ENCODE results near the gene MBD3.

DNA sequence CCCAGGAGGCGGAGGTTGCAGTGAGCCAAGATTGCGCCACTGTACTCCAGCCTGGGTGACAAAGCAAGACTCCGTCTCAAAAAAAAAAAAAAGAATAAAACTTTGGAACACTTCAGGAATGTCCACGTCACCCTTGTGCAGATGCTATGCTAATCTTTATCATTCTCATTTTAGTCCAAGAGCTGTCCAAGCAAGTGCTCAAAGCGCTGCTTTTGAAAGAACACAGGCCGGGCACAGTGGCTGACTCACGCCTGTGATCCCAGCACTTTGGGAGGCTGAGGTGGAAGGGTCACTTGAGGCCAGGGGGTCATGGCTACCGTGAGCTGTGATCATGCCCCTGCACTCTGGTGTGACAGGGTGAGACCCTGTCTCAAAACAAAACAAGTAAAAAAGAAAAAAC, 23.7 kb upstream of the MBD3 start:
- TF ChIP-seq, protein P1, sequence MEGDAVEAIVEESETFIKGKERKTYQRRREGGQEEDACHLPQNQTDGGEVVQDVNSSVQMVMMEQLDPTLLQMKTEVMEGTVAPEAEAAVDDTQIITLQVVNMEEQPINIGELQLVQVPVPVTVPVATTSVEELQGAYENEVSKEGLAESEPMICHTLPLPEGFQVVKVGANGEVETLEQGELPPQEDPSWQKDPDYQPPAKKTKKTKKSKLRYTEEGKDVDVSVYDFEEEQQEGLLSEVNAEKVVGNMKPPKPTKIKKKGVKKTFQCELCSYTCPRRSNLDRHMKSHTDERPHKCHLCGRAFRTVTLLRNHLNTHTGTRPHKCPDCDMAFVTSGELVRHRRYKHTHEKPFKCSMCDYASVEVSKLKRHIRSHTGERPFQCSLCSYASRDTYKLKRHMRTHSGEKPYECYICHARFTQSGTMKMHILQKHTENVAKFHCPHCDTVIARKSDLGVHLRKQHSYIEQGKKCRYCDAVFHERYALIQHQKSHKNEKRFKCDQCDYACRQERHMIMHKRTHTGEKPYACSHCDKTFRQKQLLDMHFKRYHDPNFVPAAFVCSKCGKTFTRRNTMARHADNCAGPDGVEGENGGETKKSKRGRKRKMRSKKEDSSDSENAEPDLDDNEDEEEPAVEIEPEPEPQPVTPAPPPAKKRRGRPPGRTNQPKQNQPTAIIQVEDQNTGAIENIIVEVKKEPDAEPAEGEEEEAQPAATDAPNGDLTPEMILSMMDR (conservative IDR thresholded peaks at IDR 0.05; ENCODE audit: low read depth in 2 of 2) = no peak
- TF ChIP-seq POLR2AphosphoS5 (IDR thresholded peaks at IDR 0.05; ENCODE audit: low read depth) = no peak
- no peak for TF ChIP-seq EZH2phosphoT487 (IDR thresholded peaks at IDR 0.05; ENCODE audit: unreplicated experiment)
- no peak for TF ChIP-seq EZH2 (IDR thresholded peaks at IDR 0.05; ENCODE audit: low read depth, unreplicated experiment)
- no peak for TF ChIP-seq STAT1 (IDR thresholded peaks at IDR 0.05; ENCODE audit: unreplicated experiment)
- TF ChIP-seq, protein P2, sequence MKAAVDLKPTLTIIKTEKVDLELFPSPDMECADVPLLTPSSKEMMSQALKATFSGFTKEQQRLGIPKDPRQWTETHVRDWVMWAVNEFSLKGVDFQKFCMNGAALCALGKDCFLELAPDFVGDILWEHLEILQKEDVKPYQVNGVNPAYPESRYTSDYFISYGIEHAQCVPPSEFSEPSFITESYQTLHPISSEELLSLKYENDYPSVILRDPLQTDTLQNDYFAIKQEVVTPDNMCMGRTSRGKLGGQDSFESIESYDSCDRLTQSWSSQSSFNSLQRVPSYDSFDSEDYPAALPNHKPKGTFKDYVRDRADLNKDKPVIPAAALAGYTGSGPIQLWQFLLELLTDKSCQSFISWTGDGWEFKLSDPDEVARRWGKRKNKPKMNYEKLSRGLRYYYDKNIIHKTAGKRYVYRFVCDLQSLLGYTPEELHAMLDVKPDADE (IDR thresholded peaks at IDR 0.05) = no peak
- TF ChIP-seq, protein P3, sequence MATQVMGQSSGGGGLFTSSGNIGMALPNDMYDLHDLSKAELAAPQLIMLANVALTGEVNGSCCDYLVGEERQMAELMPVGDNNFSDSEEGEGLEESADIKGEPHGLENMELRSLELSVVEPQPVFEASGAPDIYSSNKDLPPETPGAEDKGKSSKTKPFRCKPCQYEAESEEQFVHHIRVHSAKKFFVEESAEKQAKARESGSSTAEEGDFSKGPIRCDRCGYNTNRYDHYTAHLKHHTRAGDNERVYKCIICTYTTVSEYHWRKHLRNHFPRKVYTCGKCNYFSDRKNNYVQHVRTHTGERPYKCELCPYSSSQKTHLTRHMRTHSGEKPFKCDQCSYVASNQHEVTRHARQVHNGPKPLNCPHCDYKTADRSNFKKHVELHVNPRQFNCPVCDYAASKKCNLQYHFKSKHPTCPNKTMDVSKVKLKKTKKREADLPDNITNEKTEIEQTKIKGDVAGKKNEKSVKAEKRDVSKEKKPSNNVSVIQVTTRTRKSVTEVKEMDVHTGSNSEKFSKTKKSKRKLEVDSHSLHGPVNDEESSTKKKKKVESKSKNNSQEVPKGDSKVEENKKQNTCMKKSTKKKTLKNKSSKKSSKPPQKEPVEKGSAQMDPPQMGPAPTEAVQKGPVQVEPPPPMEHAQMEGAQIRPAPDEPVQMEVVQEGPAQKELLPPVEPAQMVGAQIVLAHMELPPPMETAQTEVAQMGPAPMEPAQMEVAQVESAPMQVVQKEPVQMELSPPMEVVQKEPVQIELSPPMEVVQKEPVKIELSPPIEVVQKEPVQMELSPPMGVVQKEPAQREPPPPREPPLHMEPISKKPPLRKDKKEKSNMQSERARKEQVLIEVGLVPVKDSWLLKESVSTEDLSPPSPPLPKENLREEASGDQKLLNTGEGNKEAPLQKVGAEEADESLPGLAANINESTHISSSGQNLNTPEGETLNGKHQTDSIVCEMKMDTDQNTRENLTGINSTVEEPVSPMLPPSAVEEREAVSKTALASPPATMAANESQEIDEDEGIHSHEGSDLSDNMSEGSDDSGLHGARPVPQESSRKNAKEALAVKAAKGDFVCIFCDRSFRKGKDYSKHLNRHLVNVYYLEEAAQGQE (IDR thresholded peaks at IDR 0.05; ENCODE audit: unreplicated experiment) = no peak
- no peak for TF ChIP-seq ZNF331 (CRISPR knock-in tag; IDR thresholded peaks at IDR 0.05; ENCODE audit: low read depth)
- no peak for TF ChIP-seq JUNB (IDR thresholded peaks at IDR 0.05; ENCODE audit: unreplicated experiment)
- TF ChIP-seq CREB1 (CRISPR knock-in tag; IDR thresholded peaks at IDR 0.05; ENCODE audit: low read depth) = no peak
